IMR-90 (cell line): ENCODE data around the gene ENOX1. TPM values are rescaled to one million over a fixed set of nuclear protein-coding genes. Genes with fewer than 3 reads are reported as not detected.

Experiments used
- ATAC-seq: fragments of 200-7000 bp; cut with Tn5 transposase; 2 replicates; pipeline ENCODE4 v1.9.1; 2020; ENCODE audit warnings: low read depth, mild to moderate bottlenecking, moderate library complexity
- BruUV-seq: library from RNA; stranded (reverse); fragments of 400-500 nt; replicated peaks from 2 replicates; lab custom pipeline; 2021; lab: Mats Ljungman, UMichigan
- CTCF ChIA-PET: fragments of 300-600 bp; formaldehyde crosslinking; extraction: SDS; loops from one replicate; lab custom pipeline; 2021; ENCODE audit warnings: antibody characterized with exemption; lab: Yijun Ruan, JAX
- POLR2A ChIA-PET: fragments of 300-600 bp; sonication (Branson Sonifier 250); formaldehyde crosslinking; loops from one replicate; lab custom pipeline; 2022; ENCODE audit warnings: antibody characterized with exemption; ENCODE audit not compliant: unreplicated experiment; lab: Charles Lee
- DNase-seq: peaks from one replicate; pipeline ENCODE4 v3.0.0; 2013
- H2AFZ ChIP-seq: replicated peaks from 2 replicates; pipeline ENCODE3; 2013; ENCODE audit warnings: low read length, mild to moderate bottlenecking; ENCODE audit not compliant: poor library complexity
- H2AK5ac ChIP-seq: 2 replicates; pipeline ENCODE4 v1.6.1; 2013; ENCODE audit warnings: low read depth, low read length, inconsistent platforms
- H2AK9ac ChIP-seq: replicated peaks from 2 replicates; pipeline ENCODE3; 2013; ENCODE audit warnings: mild to moderate bottlenecking, low read depth, low read length, moderate library complexity; ENCODE audit not compliant: poor library complexity
- H2BK120ac ChIP-seq: 2 replicates; pipeline ENCODE4 v1.6.1; 2013; ENCODE audit warnings: low read depth, low read length, inconsistent platforms
- H2BK15ac ChIP-seq: 3 replicates; pipeline ENCODE4 v1.6.1; 2013; ENCODE audit warnings: low read depth, low read length, inconsistent platforms
- H2BK20ac ChIP-seq: 2 replicates; pipeline ENCODE4 v1.6.1; 2013; ENCODE audit warnings: low read depth, mild to moderate bottlenecking, inconsistent platforms, low read length, moderate library complexity
- H2BK5ac ChIP-seq: 2 replicates; pipeline ENCODE4 v1.6.1; 2013; ENCODE audit warnings: mild to moderate bottlenecking, low read depth, low read length, inconsistent platforms; ENCODE audit not compliant: poor library complexity, severe bottlenecking
- H3K14ac ChIP-seq: replicated peaks from 2 replicates; pipeline ENCODE4 v1.6.1; 2013; ENCODE audit warnings: low read depth, low read length, inconsistent platforms
- H3K18ac ChIP-seq: 2 replicates; pipeline ENCODE4 v1.6.1; 2013; ENCODE audit warnings: low read depth, low read length, control low read depth
- H3K23ac ChIP-seq: 2 replicates; pipeline ENCODE4 v1.6.1; 2013; ENCODE audit warnings: low read depth, low read length, inconsistent platforms
- H3K27ac ChIP-seq: 2 replicates; pipeline ENCODE4 v1.5.1; 2013; ENCODE audit warnings: mild to moderate bottlenecking, control low read depth, low read length; ENCODE audit not compliant: insufficient read depth
- H3K27me3 ChIP-seq: 2 replicates; pipeline ENCODE4 v1.6.1; 2013; ENCODE audit warnings: low read length; ENCODE audit not compliant: control insufficient read depth, insufficient read depth
- H3K36me3 ChIP-seq: 2 replicates; pipeline ENCODE4 v1.6.1; 2013; ENCODE audit warnings: low read length, mixed read lengths; ENCODE audit not compliant: control insufficient read depth, insufficient read depth
- H3K4ac ChIP-seq: 2 replicates; pipeline ENCODE4 v1.6.1; 2013; ENCODE audit warnings: low read depth, low read length, inconsistent platforms
- H3K4me1 ChIP-seq: 2 replicates; pipeline ENCODE4 v1.6.1; 2013; ENCODE audit warnings: low read length, mixed read lengths; ENCODE audit not compliant: control insufficient read depth, insufficient read depth
- H3K4me2 ChIP-seq: 2 replicates; pipeline ENCODE4 v1.6.1; 2013; ENCODE audit warnings: low read depth, mild to moderate bottlenecking, control low read depth, low read length, moderate library complexity
- H3K4me3 ChIP-seq: 2 replicates; pipeline ENCODE4 v1.5.1; 2013; ENCODE audit warnings: low read depth, mild to moderate bottlenecking, control low read depth, low read length, moderate library complexity; ENCODE audit not compliant: insufficient read depth
- H3K56ac ChIP-seq: 2 replicates; pipeline ENCODE4 v1.6.1; 2013; ENCODE audit warnings: low read length, inconsistent platforms; ENCODE audit not compliant: insufficient read depth; ENCODE audit errors: extremely low read depth
- H3K79me1 ChIP-seq, 2 experiments: 2 replicates each; pipeline ENCODE4 v1.6.1; 2013; ENCODE audit warnings: low read length in 2 of 2, inconsistent platforms in 1 of 2, low read depth in 1 of 2
- H3K9ac ChIP-seq: 2 replicates; pipeline ENCODE4 v1.6.1; 2013; ENCODE audit warnings: low read depth, low read length, control low read depth
- H3K9me1 ChIP-seq: 2 replicates; pipeline ENCODE4 v1.6.1; 2013; ENCODE audit warnings: low read length, inconsistent platforms; ENCODE audit not compliant: insufficient read depth
- H3K9me3 ChIP-seq: 2 replicates; pipeline ENCODE4 v1.6.1; 2013; ENCODE audit warnings: low read length; ENCODE audit not compliant: control insufficient read depth, insufficient read depth
- H4K20me1 ChIP-seq: 2 replicates; pipeline ENCODE4 v1.6.1; 2013; ENCODE audit warnings: low read length, inconsistent platforms; ENCODE audit not compliant: insufficient read depth
- H4K5ac ChIP-seq: 2 replicates; pipeline ENCODE4 v1.6.1; 2013; ENCODE audit warnings: mild to moderate bottlenecking, low read depth, low read length, control low read depth
- H4K8ac ChIP-seq, 2 experiments: 2 replicates each; pipeline ENCODE4 v1.6.1; 2013; ENCODE audit warnings: low read depth in 2 of 2, low read length in 2 of 2, control low read depth in 1 of 2, inconsistent platforms in 1 of 2
- H4K91ac ChIP-seq: 2 replicates; pipeline ENCODE4 v1.6.1; 2013; ENCODE audit warnings: low read depth, low read length, inconsistent platforms; ENCODE audit not compliant: insufficient read depth
- FOS ChIP-seq: fragments of 150-350 bp; IDR thresholded peaks from 2 replicates; pipeline ENCODE4 v1.6.1; 2016; ENCODE audit warnings: low read depth, low read length
- MAFK ChIP-seq: IDR thresholded peaks from 2 replicates; pipeline ENCODE4 v1.6.1; 2012; ENCODE audit warnings: low read depth, low read length, improper control_type of control experiment
- NFE2L2 ChIP-seq: fragments of 150-350 bp; IDR thresholded peaks from 2 replicates; pipeline ENCODE4 v1.6.1; 2016; ENCODE audit warnings: low read depth, mild to moderate bottlenecking, low read length
- RAD21 ChIP-seq: IDR thresholded peaks from 2 replicates; pipeline ENCODE4 v1.6.1; 2012; ENCODE audit warnings: low read length, improper control_type of control experiment
- RCOR1 ChIP-seq: IDR thresholded peaks from 2 replicates; pipeline ENCODE4 v1.6.1; 2012; ENCODE audit warnings: mild to moderate bottlenecking, low read length, improper control_type of control experiment; ENCODE audit not compliant: insufficient replicate concordance
- RFX5 ChIP-seq: IDR thresholded peaks from 2 replicates; pipeline ENCODE4 v1.8.0; 2012; ENCODE audit warnings: low read depth, mild to moderate bottlenecking, low read length, moderate library complexity
- SMC3 ChIP-seq: fragments of 150-350 bp; IDR thresholded peaks from 2 replicates; pipeline ENCODE4 v1.6.1; 2016; ENCODE audit warnings: low read depth, mild to moderate bottlenecking, antibody characterized with exemption, low read length, moderate library complexity
- WGBS, 2 experiments: methylation state at CpG; one replicate each; pipeline versions ENCODE4 v1.1.5 to v1.1.7; 2013; ENCODE audit warnings: missing lambda C conversion rate in 2 of 2; ENCODE audit not compliant: insufficient read length in 1 of 2; ENCODE audit errors: extremely low coverage in 2 of 2; 5-methylcytosine and 5-hydroxymethylcytosine counted together
- dilution Hi-C: fragments of 300-500 bp; cut with HindIII; formaldehyde crosslinking; loops from one replicate; pipeline ENCODE4 v1.14.3; 2018; ENCODE audit warnings: low sequenced_read_pairs; ENCODE audit not compliant: unreplicated experiment
- in situ Hi-C: fragments of 300-500 bp; cut with MboI; formaldehyde crosslinking; loops from 3 replicates; pipeline ENCODE4 v1.14.3; 2019; ENCODE audit warnings: low sequenced_read_pairs, inconsistent platforms, mixed read lengths
- intact Hi-C: fragments of 100-400 bp; cut with micrococcal nuclease; formaldehyde crosslinking; loops from 2 replicates; pipeline ENCODE4 v1.10.0; 2022
- polyA plus RNA-seq, 3 experiments: library from polyadenylated mRNA; depleted of rRNA; stranded (reverse); fragments of >200 nt; gene quantifications; 2 replicates each; pipeline ENCODE4 v1.2.3, GENCODE V29; 2012; ENCODE audit warnings: low replicate concordance in 1 of 3
- total RNA-seq: library from RNA; depleted of rRNA; stranded (reverse); fragments of >200 nt; gene quantifications from 2 replicates; pipeline ENCODE4 v1.2.3, GENCODE V29; 2012
- TF ChIP-seq, protein P1 (sequence below): fragments of 150-350 bp; IDR thresholded peaks from 2 replicates; pipeline ENCODE4 v1.6.1; 2016; ENCODE audit warnings: low read depth, mild to moderate bottlenecking, low read length, moderate library complexity, borderline replicate concordance
- TF ChIP-seq, protein P2 (sequence below): fragments of 150-350 bp; IDR thresholded peaks from 2 replicates; pipeline ENCODE4 v1.6.1; 2017; ENCODE audit warnings: mild to moderate bottlenecking, antibody characterized with exemption, low read length, low read depth

ENOX1 gene
- total and polyA plus RNA-seq, 2 of the 4 experiments (the other 2 are of a cell fraction): 0.99 to 1.3 TPM

GRCh38 chr13:43611281-43612273 lies 175.2 kb downstream of the ENOX1 start:
- H2BK20ac ChIP-seq: no peak overlapping the region
- in situ Hi-C loops: no loop called here
- no peak overlapping the region for H4K91ac ChIP-seq
- H3K4me3 ChIP-seq: no peak overlapping the region
- H3K4ac ChIP-seq: no peak overlapping the region
- H3K27ac ChIP-seq: no peak overlapping the region
- H4K8ac ChIP-seq: no peak overlapping the region
- DNase-seq: no peak
- H2BK120ac ChIP-seq: no peak overlapping the region
- no peak overlapping the region for H3K4me2 ChIP-seq
- H2BK5ac ChIP-seq: no peak overlapping the region
- no peak overlapping the region for H3K56ac ChIP-seq
- H2BK15ac ChIP-seq: no peak overlapping the region
- WGBS, 2 experiments: no CpG with 5 or more reads among the region's 3 CpGs
- no peaks in the 10 kb centered on the region for H3K4me1 ChIP-seq
- TF ChIP-seq RFX5 (no peak), RAD21 (no peak), SMC3 (no peak), FOS (no peak), NFE2L2 (no peak), MAFK (no peak), RCOR1 (no peak)
- TF ChIP-seq, protein P1, sequence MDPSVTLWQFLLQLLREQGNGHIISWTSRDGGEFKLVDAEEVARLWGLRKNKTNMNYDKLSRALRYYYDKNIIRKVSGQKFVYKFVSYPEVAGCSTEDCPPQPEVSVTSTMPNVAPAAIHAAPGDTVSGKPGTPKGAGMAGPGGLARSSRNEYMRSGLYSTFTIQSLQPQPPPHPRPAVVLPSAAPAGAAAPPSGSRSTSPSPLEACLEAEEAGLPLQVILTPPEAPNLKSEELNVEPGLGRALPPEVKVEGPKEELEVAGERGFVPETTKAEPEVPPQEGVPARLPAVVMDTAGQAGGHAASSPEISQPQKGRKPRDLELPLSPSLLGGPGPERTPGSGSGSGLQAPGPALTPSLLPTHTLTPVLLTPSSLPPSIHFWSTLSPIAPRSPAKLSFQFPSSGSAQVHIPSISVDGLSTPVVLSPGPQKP: no peak
- TF ChIP-seq, protein P2, sequence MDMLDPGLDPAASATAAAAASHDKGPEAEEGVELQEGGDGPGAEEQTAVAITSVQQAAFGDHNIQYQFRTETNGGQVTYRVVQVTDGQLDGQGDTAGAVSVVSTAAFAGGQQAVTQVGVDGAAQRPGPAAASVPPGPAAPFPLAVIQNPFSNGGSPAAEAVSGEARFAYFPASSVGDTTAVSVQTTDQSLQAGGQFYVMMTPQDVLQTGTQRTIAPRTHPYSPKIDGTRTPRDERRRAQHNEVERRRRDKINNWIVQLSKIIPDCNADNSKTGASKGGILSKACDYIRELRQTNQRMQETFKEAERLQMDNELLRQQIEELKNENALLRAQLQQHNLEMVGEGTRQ: no peak
- H3K14ac ChIP-seq: no peak overlapping the region
- no peak overlapping the region for H4K5ac ChIP-seq
- H3K79me1 ChIP-seq: no peaks in the 10 kb centered on the region
- no peaks in the 10 kb centered on the region for H4K20me1 ChIP-seq
- no peaks in the 10 kb centered on the region for H3K9me1 ChIP-seq
- H3K9ac ChIP-seq: no peak overlapping the region
- dilution Hi-C loops: no loop called here
- POLR2A ChIA-PET: no interaction called here
- H2AK5ac ChIP-seq: no peak overlapping the region
- no peak for ATAC-seq
- CTCF ChIA-PET: no interaction called here
- no peak overlapping the region for H3K18ac ChIP-seq
- BruUV-seq: no TSS peak
- no peak overlapping the region for H2AK9ac ChIP-seq
- intact Hi-C loops: no loop called here
- H3K23ac ChIP-seq: no peak overlapping the region
- no peaks in the 10 kb centered on the region for H3K9me3 ChIP-seq
- H3K27me3 ChIP-seq: no peaks in the 10 kb centered on the region
- no peaks in the 10 kb centered on the region for H3K36me3 ChIP-seq
- no peak overlapping the region for H2AFZ ChIP-seq
